GM23248 (cell line): ENCODE data around the gene MINDY4. TPM values are rescaled to one million over a fixed set of nuclear protein-coding genes. Genes with fewer than 3 reads are reported as not detected.

Experiments used
- DNase-seq: peaks from one replicate; pipeline ENCODE4 v3.0.0-alpha.2; 2015
- H2AFZ ChIP-seq: fragments of 200-600 bp; sonication (generic); 2 replicates; pipeline ENCODE4 v1.6.1; 2016; ENCODE audit warnings: antibody characterized with exemption
- H3F3A ChIP-seq: fragments of 200-600 bp; sonication (generic); 2 replicates; pipeline ENCODE4 v1.6.1; 2016; ENCODE audit warnings: mild to moderate bottlenecking, antibody characterized with exemption, mixed run types; ENCODE audit not compliant: insufficient read depth
- H3K27ac ChIP-seq: fragments of 200-600 bp; sonication (generic); 2 replicates; pipeline ENCODE4 v1.5.1; 2016; ENCODE audit warnings: mild to moderate bottlenecking
- H3K27me3 ChIP-seq: fragments of 200-600 bp; sonication (generic); replicated peaks from 2 replicates; pipeline ENCODE4 v1.6.1; 2016; ENCODE audit warnings: mild to moderate bottlenecking; ENCODE audit not compliant: insufficient read depth
- H3K36me3 ChIP-seq: fragments of 200-600 bp; sonication (generic); 2 replicates; pipeline ENCODE4 v1.6.1; 2016; ENCODE audit warnings: low read depth, mild to moderate bottlenecking
- H3K4me1 ChIP-seq: fragments of 200-600 bp; sonication (generic); 2 replicates; pipeline ENCODE4 v1.6.1; 2016; ENCODE audit warnings: mild to moderate bottlenecking; ENCODE audit not compliant: insufficient read depth
- H3K4me2 ChIP-seq: fragments of 200-600 bp; sonication (generic); one replicate; pipeline ENCODE4 v1.6.1; 2016; ENCODE audit warnings: mild to moderate bottlenecking; ENCODE audit not compliant: unreplicated experiment
- H3K4me3 ChIP-seq: fragments of 200-600 bp; sonication (generic); 2 replicates; pipeline ENCODE4 v1.5.1; 2016; ENCODE audit warnings: mild to moderate bottlenecking
- H3K79me2 ChIP-seq: fragments of 200-600 bp; sonication (generic); 2 replicates; pipeline ENCODE4 v1.6.1; 2016; ENCODE audit warnings: mild to moderate bottlenecking; ENCODE audit not compliant: insufficient read depth
- H3K9ac ChIP-seq: fragments of 200-600 bp; sonication (generic); 2 replicates; pipeline ENCODE4 v1.6.1; 2016; ENCODE audit warnings: mild to moderate bottlenecking
- H3K9me2 ChIP-seq: fragments of 200-600 bp; sonication (generic); 2 replicates; pipeline ENCODE4 v1.6.1; 2016; ENCODE audit warnings: mixed run types, mild to moderate bottlenecking, moderate library complexity; ENCODE audit not compliant: insufficient read depth
- H3K9me3 ChIP-seq: fragments of 200-600 bp; sonication (generic); one replicate; pipeline ENCODE4 v1.6.1; 2017; ENCODE audit warnings: low read depth
- H4K20me1 ChIP-seq: fragments of 200-600 bp; sonication (generic); 2 replicates; pipeline ENCODE4 v1.6.0; 2016; ENCODE audit not compliant: insufficient read depth
- EZH2 ChIP-seq: fragments of 200-600 bp; sonication (generic); IDR thresholded peaks from 2 replicates; pipeline ENCODE4 v1.6.1; 2018; ENCODE audit warnings: antibody characterized with exemption, mild to moderate bottlenecking; ENCODE audit not compliant: insufficient read depth, poor library complexity, severe bottlenecking
- EZH2phosphoT487 ChIP-seq: fragments of 200-600 bp; sonication (generic); IDR thresholded peaks from 2 replicates; pipeline ENCODE4 v1.6.1; 2018; ENCODE audit warnings: antibody characterized with exemption, moderate library complexity, mild to moderate bottlenecking, low read depth; ENCODE audit not compliant: insufficient read depth
- WGBS, 2 experiments: methylation state at CpG; one replicate each; pipeline ENCODE4 v1.1.6; 2015 to 2017; ENCODE audit warnings: low lambda C conversion rate in 2 of 2, low coverage in 1 of 2; ENCODE audit errors: missing lambda C conversion rate in 2 of 2; 5-methylcytosine and 5-hydroxymethylcytosine counted together
- in situ Hi-C: fragments of 300-500 bp; cut with MboI; formaldehyde crosslinking; loops from 2 replicates; pipeline ENCODE4 v1.15.0; 2020
- polyA plus RNA-seq: library from polyadenylated mRNA; unstranded; fragments of >200 nt; fragmentation: Nextera tagmentation; extraction: Ambion mirVana; gene quantifications from 2 replicates; pipeline ENCODE4 v1.2.1, GENCODE V29; 2016
- total RNA-seq: library from RNA; depleted of rRNA; stranded (reverse); fragments of >200 nt; shearing (Covaris generic); gene quantifications from 2 replicates; pipeline ENCODE4 v1.2.3, GENCODE V29; 2014

Gene MINDY4
- total and polyA plus RNA-seq, 2 experiments from 2014 or later: 2.5 to 3.5 TPM

DNA sequence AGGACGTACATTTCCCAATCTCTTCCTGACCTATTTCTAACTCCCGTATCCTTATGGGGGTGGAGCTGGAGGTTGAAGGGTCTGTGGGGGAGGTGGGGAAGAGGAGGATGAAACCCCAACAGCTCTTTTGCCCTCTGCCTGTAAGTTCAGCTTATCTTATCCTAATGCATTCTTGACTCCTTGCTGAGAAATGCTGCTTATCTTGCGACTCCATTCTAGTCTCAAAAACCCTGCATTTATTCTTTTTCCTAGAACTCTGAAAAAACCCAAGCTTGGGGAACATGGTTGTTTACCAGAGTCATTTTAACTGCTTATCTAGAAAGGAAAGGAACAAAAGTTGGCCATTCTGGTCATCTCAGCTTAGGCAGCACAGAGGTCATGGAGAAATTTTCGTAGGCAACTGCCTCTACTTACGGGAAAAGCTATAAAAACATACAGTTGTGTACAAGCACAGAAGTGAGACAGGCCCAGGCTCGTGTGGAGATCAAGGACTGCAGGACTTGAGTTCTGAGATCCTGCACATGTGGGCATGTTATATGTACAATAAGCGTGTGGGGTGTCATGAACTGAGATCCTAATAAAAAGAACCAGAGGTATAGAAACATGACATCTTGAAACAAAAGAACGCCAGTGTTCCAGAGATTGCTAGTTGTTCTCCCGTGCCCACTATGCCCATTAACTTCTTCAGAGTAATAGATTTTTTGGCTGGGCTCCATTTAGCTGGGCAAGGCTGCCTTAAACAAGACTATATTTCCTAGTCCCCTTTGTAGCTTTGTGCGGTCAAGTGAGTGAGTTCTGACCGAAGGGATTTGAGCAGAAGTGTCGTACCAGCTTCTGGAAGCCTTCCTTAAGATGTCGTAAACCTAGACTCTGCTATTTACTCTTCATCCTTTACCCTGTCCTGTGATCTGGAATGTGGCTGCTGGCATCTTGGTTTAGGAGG lies 9.7 kb upstream of the MINDY4 start:
- TF ChIP-seq EZH2phosphoT487: no peak
- TF ChIP-seq EZH2: no peak
- no peaks in the 10 kb centered on the region for H4K20me1 ChIP-seq
- H2AFZ ChIP-seq: no peak overlapping the region
- WGBS, 2 experiments: 62% methylated on average over 13 of the region's 13 CpGs
- H3K27me3 ChIP-seq: no peaks in the 10 kb centered on the region; the same call in 1 of the 2 replicates
- 0 out of 2 replicates have a peak, but pooled peaks cover 6% of the 10 kb centered on the region for H3F3A ChIP-seq
- H3K79me2 ChIP-seq: no peaks in the 10 kb centered on the region
- H3K4me2 ChIP-seq: no peak overlapping the region
- no peak for DNase-seq
- H3K27ac ChIP-seq: no peak overlapping the region
- no peaks in the 10 kb centered on the region for H3K9me2 ChIP-seq
- H3K9me3 ChIP-seq: no peaks in the 10 kb centered on the region
- no peaks in the 10 kb centered on the region for H3K36me3 ChIP-seq
- H3K4me3 ChIP-seq: no peak overlapping the region
- in situ Hi-C loops: no loop called here
- H3K4me1 ChIP-seq: no peaks in the 10 kb centered on the region
- H3K9ac ChIP-seq: no peak overlapping the region

DNA sequence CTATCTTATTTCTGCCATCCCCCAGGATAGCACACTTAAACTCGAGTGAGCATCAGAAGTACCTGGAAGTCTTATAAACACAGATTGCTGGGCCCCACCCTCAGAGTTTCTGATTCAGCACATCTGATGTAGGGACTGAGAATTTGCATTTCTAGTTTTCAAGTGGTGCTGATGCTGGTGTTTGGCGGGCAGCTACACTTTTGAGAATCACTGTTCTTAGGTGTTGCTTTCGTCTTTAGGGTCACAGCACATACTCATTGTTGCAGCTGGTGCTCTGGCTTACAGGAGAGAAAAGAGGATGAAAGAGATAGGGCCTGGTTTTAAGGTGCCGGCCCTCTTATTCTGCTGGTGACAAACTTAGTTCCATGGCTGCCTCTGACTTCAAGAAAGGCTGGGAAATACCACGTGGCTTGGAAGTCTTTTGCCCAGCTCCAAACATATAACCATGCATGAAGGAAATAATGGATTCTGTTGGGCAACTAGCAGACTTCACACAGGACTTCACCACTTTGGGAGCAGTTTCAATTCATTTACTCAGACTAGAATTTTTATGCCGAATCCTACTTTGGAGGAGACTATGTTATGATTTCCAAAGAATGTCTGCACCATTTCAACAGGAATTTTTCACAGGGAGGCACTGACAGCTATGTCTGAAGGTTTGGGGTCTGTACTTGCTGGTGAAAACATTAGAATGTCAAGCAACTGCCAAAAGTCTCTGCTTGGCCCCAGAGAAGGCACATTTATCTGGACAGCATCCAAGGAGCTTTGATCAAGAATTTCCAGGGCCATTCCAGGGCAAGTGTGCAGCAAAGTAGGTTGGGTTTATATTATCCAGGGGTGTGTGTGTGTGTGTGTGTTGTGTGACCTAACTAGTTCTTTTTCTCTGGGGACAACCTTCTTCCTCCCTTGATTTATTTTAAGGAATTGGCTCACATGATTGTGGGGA lies 6.9 kb upstream of the MINDY4 start:
- H3K36me3 ChIP-seq: no peaks in the 10 kb centered on the region
- in situ Hi-C loops: no loop called here
- no peaks in the 10 kb centered on the region for H4K20me1 ChIP-seq
- H3K9ac ChIP-seq: no peak overlapping the region
- TF ChIP-seq EZH2phosphoT487 (no peak), EZH2 (no peak)
- peak; percentile 37 for DNase-seq
- H3K27ac ChIP-seq: no peak overlapping the region
- no peaks in the 10 kb centered on the region for H3K9me3 ChIP-seq
- H3K4me3 ChIP-seq: no peak overlapping the region
- no peaks in the 10 kb centered on the region for H3K9me2 ChIP-seq
- H3K4me2 ChIP-seq: no peak overlapping the region
- H3F3A ChIP-seq: 0 out of 2 replicates have a peak, but pooled peaks cover 6% of the 10 kb centered on the region
- H3K4me1 ChIP-seq: no peaks in the 10 kb centered on the region
- H3K27me3 ChIP-seq: no peaks in the 10 kb centered on the region; the same call in 1 of the 2 replicates
- H2AFZ ChIP-seq: no peak overlapping the region
- WGBS, 2 experiments: 28 to 40% methylated on average over 6 of the region's 6 CpGs
- no peaks in the 10 kb centered on the region for H3K79me2 ChIP-seq

DNA sequence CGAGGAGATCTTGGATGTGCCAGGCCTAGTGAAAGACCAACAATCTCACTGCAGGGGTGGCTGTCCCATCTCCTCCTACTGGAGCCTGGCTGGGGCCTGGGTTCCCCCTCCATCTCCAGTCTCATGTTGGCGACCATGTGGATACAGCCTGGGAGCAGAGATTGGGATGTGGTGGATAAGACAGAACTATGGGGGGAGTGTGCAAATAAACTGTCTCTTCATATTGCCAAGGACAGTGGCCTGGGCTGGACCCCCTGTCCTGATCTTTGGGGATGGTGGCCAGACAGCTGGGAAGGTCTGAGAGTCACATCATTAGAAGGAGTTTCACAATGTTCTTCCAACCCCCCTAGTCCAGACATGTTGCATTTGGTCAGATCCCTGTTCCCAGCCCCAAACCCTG lies 5.8 kb upstream of the MINDY4 start:
- Histone ChIP-seq H3K4me2 (no peak overlapping the region), H2AFZ (no peak overlapping the region), H3K36me3 (no peaks in the 10 kb centered on the region), H3K79me2 (no peaks in the 10 kb centered on the region), H3F3A (peaks cover 10% of the 10 kb centered on the region; the same call in 1 of the 2 replicates), H3K4me1 (no peaks in the 10 kb centered on the region), H3K9me3 (no peaks in the 10 kb centered on the region), H3K9me2 (no peaks in the 10 kb centered on the region), H3K27me3 (no peaks in the 10 kb centered on the region), H3K4me3 (no peak overlapping the region), H4K20me1 (no peaks in the 10 kb centered on the region), H3K27ac (no peak overlapping the region), H3K9ac (no peak overlapping the region)
- WGBS, 2 experiments: 70 to 75% methylated on average over 2 of the region's 2 CpGs
- TF ChIP-seq EZH2phosphoT487 (no peak), EZH2 (no peak)
- in situ Hi-C loops: no loop called here
- no peak for DNase-seq

DNA sequence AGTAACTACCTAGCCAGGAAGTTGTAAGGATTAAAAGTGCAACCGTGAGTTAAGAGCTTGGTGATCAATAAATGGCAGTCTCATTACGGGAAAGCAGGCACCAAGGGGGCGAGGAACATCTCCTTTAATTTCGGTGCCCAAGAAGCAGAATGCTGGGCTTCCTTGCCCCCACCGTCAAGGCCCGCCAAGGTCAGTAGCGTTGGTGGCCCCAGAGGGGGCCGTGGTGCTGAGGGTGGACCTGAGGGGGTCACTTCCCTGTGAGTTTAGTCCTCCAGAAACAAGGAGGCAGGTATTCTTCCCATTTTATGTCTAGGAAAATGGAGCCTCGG lies 408 bp upstream of the MINDY4 start:
- no peak for DNase-seq
- Histone ChIP-seq H4K20me1 (no peaks in the 10 kb centered on the region), H3F3A (peaks cover 8% of the 10 kb centered on the region; the same call in 1 of the 2 replicates), H3K9me2 (no peaks in the 10 kb centered on the region), H2AFZ (peak overlapping the region; percentile 92), H3K9ac (peak overlapping the region; percentile 82), H3K4me3 (peak overlapping the region; percentile 93), H3K27me3 (no peaks in the 10 kb centered on the region), H3K27ac (no peak overlapping the region), H3K9me3 (no peaks in the 10 kb centered on the region), H3K4me1 (no peaks in the 10 kb centered on the region), H3K36me3 (no peaks in the 10 kb centered on the region), H3K4me2 (peak overlapping the region; percentile 90), H3K79me2 (peaks cover 10% of the 10 kb centered on the region; the same call in 1 of the 2 replicates)
- TF ChIP-seq EZH2phosphoT487: no peak
- TF ChIP-seq EZH2: no peak
- in situ Hi-C loops: no loop called here
- 62 to 67% methylated on average over 9 of the region's 9 CpGs for WGBS, 2 experiments
